ENCODE data around the gene NUCB1.

DNA sequence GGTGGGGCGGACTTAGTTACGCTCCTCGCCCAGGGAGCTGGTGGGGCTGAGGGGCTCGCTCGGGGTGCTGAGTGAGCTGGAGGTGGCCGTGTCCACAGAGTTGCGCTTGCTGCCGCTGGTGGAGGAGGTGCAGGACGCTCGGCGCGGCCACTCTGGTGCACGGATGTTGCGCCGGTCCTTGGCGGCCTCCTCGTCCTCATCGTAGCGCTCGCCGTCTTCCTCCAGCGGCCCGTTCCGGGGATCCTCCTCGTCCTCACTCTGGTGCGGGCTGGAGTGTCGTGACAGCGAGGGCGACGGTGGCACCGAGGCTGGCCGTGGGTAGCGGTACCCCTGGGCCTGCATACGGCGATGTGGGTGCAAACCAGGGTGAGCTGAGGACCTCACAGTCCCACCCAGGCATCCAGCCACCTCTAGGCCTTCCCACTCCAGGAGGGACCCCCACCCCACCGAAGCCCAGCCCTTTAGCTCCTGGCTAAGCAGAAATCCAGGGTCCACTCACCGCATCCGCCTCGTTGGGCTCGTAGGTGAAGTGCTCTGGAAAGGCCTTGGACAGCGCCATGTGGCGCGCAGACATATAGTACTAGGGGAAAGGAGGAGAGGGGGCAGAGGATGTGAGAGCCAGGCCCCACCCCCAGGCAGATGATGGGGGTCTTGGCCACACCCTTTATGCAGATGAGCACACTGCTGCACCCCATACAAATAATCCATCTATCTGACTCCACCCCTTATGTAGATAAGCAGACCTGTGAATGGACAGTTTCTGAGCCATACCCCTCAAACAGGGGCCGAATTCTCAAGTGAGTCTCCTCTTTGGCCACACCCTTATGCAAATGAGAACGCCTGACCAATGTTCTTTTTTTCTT lies 69.4 kb downstream of the NUCB1 start:
- TF ChIP-seq POLR2A (IDR thresholded peaks at IDR 0.05; ENCODE audit: low read length), result no peak
- no peak for TF ChIP-seq GATA1 (IDR thresholded peaks at IDR 0.05; ENCODE audit: low read depth, low read length)
